Astrocyte of the cerebellum (primary cell): ENCODE measurements around the gene GTPBP10.

Experiments used
- DNase-seq: peaks from one replicate; pipeline ENCODE4 v3.0.0-alpha.2; 2011; ENCODE audit warnings: low read depth
- H3K4me3 ChIP-seq: 2 replicates; pipeline ENCODE4 v1.5.1; 2011; ENCODE audit warnings: mild to moderate bottlenecking, low read depth, low read length, moderate library complexity
- in situ Hi-C: cut with HindIII; loops from 2 replicates; pipeline ENCODE4 v1.10.0; 2017; ENCODE audit warnings: low sequenced_read_pairs
- TF ChIP-seq, protein P1 (sequence below): IDR thresholded peaks from 2 replicates; pipeline ENCODE4 v1.5.1; 2012; ENCODE audit warnings: low read length, low read depth, moderate library complexity, mild to moderate bottlenecking; ENCODE audit errors: missing control alignments

The GTPBP10 gene

DNA sequence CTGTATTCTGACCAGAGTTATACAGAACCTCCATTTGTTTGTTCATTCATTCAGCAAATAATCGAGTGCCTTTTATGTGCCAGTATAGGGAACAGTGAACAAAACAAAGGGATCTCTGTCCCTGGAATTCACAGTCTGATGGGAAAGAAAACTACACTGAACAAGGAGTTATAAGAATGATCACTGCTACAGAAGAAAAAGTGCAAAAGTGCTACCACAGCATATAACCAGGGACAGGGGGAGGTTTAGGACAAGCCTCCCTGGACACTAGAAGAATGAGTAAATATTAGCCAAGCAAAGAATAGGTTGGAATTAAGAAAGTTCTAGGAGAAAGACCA lies 60.9 kb downstream of the GTPBP10 start:
- TF ChIP-seq, protein P1, sequence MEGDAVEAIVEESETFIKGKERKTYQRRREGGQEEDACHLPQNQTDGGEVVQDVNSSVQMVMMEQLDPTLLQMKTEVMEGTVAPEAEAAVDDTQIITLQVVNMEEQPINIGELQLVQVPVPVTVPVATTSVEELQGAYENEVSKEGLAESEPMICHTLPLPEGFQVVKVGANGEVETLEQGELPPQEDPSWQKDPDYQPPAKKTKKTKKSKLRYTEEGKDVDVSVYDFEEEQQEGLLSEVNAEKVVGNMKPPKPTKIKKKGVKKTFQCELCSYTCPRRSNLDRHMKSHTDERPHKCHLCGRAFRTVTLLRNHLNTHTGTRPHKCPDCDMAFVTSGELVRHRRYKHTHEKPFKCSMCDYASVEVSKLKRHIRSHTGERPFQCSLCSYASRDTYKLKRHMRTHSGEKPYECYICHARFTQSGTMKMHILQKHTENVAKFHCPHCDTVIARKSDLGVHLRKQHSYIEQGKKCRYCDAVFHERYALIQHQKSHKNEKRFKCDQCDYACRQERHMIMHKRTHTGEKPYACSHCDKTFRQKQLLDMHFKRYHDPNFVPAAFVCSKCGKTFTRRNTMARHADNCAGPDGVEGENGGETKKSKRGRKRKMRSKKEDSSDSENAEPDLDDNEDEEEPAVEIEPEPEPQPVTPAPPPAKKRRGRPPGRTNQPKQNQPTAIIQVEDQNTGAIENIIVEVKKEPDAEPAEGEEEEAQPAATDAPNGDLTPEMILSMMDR = no peak
- DNase-seq = no peak
- H3K4me3 ChIP-seq = no peak overlapping the region
- in situ Hi-C loops = no loop called here

DNA sequence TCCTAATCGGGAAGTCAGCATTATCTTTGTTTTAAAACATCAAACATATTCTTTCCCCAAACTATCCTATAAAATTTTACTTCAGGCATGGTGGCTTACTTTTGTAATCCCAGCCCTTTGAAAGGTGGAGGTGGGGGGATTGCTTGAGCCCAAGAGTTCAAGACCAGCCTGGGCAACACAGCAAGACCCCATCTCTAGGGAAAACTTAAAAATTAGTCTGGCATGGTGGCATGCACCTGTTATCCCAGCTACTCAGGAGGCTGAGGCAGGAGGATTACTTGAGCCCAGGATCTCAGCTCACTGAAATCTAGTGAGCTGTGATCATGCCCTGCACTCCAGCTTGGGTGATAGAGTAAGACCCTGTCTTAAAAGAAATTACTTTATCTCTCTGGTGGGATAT lies 61.6 kb downstream of the GTPBP10 start:
- no peak for DNase-seq
- TF ChIP-seq, protein P1 = no peak
- no peak overlapping the region for H3K4me3 ChIP-seq
- in situ Hi-C loops = no loop called here

DNA sequence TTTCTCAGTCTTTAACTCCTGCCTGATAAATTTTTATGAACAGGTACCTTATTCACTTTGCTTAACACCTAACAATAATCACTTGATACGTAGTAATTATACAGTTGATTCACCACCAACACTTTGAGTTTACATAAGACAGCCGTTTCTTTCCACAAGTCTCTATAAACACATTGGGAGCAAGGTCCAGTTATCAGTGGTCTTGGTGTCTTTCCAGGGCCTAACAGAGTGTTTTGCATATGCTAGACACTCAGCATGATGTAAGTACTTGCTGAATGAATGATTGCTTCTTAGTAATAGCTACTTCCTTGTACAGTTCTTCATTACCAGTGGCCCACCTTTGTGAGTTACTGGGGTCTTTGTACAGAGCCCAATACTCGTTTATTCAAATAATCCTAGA lies 63.2 kb downstream of the GTPBP10 start:
- no peak overlapping the region for H3K4me3 ChIP-seq
- DNase-seq = no peak
- in situ Hi-C loops = no loop called here
- TF ChIP-seq, protein P1 = no peak

DNA sequence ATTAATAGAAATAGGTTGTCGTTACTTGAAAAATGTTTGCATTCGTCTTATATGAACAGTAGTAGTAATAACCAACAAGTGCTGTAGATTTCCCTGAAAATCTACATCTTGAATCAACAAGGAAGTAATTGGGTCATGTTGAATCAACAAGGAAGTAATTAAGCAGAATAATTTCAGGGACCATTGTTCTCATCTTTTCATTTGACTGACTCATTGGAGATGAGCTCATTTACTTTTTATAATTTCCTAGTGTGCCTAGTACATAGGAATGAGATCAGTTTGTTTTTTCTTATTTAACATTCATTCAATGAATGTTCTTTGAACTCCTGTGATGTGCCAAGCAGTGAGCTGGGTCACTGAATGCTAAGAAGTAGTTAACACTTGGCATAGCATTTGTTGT lies 65.0 kb downstream of the GTPBP10 start:
- TF ChIP-seq, protein P1 = no peak
- no peak overlapping the region for H3K4me3 ChIP-seq
- in situ Hi-C loops = no loop called here
- no peak for DNase-seq

GRCh38 chr7:90412458-90413184 lies 66.1 kb downstream of the GTPBP10 start:
- in situ Hi-C loops = no loop called here
- TF ChIP-seq, protein P1 = peak; percentile 21
- no peak for DNase-seq

GRCh38 chr7:90413185-90413528 lies 66.6 kb downstream of the GTPBP10 start:
- no peak overlapping the region for H3K4me3 ChIP-seq
- DNase-seq = no peak
- TF ChIP-seq, protein P1 = no peak
- in situ Hi-C loops = no loop called here

More at GRCh38 chr7:90412458-90413184, 66.1 kb downstream of the GTPBP10 start:
- no peak overlapping the region for H3K4me3 ChIP-seq
